Neuronal stem cell (in vitro differentiated cells): ENCODE measurements around the gene FUBP1.

Source experiments
- DNase-seq: peaks from one replicate; pipeline ENCODE4 v3.0.0-alpha.2; 2013; ENCODE audit warnings: low spot score
- H2AFZ ChIP-seq: one replicate; pipeline ENCODE4 v1.6.1; 2013; ENCODE audit warnings: mild to moderate bottlenecking, low read length, inconsistent platforms
- H2AK5ac ChIP-seq: 2 replicates; pipeline ENCODE4 v1.6.1; 2013; ENCODE audit warnings: low read depth, mild to moderate bottlenecking, inconsistent platforms, low read length, moderate library complexity, mixed read lengths
- H2BK120ac ChIP-seq: 2 replicates; pipeline ENCODE4 v1.6.1; 2013; ENCODE audit warnings: low read depth, mild to moderate bottlenecking, inconsistent platforms, low read length, moderate library complexity, mixed read lengths
- H2BK12ac ChIP-seq: one replicate; pipeline ENCODE4 v1.6.1; 2013; ENCODE audit warnings: low read length, inconsistent platforms
- H2BK15ac ChIP-seq: 2 replicates; pipeline ENCODE4 v1.6.1; 2013; ENCODE audit warnings: mild to moderate bottlenecking, low read length, inconsistent platforms, mixed read lengths
- H2BK5ac ChIP-seq: one replicate; pipeline ENCODE4 v1.6.1; 2013; ENCODE audit warnings: inconsistent platforms, mild to moderate bottlenecking, low read length, moderate library complexity
- H3K14ac ChIP-seq: one replicate; pipeline ENCODE4 v1.6.1; 2013; ENCODE audit warnings: low read length, inconsistent platforms
- H3K18ac ChIP-seq: 2 replicates; pipeline ENCODE4 v1.6.1; 2013; ENCODE audit warnings: low read length, inconsistent platforms
- H3K23ac ChIP-seq: 2 replicates; pipeline ENCODE4 v1.6.1; 2013; ENCODE audit warnings: low read depth, mild to moderate bottlenecking, mixed read lengths, low read length, inconsistent platforms; ENCODE audit not compliant: poor library complexity
- H3K27ac ChIP-seq: replicated peaks from 3 replicates; pipeline ENCODE4 v1.5.1; 2013; ENCODE audit warnings: low read length, inconsistent platforms
- H3K27me3 ChIP-seq, 3 experiments: 2 replicates each; pipeline ENCODE4 v1.6.1; 2013; ENCODE audit warnings: low read length in 3 of 3, mild to moderate bottlenecking in 2 of 3, inconsistent platforms in 1 of 3, low read depth in 1 of 3, mixed read lengths in 1 of 3, moderate library complexity in 1 of 3; ENCODE audit not compliant: control insufficient read depth in 3 of 3, insufficient read depth in 3 of 3
- H3K36me3 ChIP-seq, 2 donors: replicated peaks in 1 of 2; 2 replicates each; pipeline ENCODE4 v1.6.1; 2013; ENCODE audit warnings: low read length in 2 of 2; ENCODE audit not compliant: control insufficient read depth in 2 of 2, insufficient read depth in 2 of 2
- H3K4ac ChIP-seq: 2 replicates; pipeline ENCODE4 v1.6.1; 2013; ENCODE audit warnings: inconsistent platforms, mild to moderate bottlenecking, low read length, moderate library complexity
- H3K4me1 ChIP-seq, 2 donors: 1 replicate in 1 of 2; 2 replicates in 1 of 2; pipeline ENCODE4 v1.6.1; 2013; ENCODE audit warnings: low read length in 2 of 2, low read depth in 1 of 2; ENCODE audit not compliant: control insufficient read depth in 2 of 2, insufficient read depth in 1 of 2
- H3K4me2 ChIP-seq: one replicate; pipeline ENCODE4 v1.6.1; 2013; ENCODE audit warnings: mild to moderate bottlenecking, low read length, inconsistent platforms; ENCODE audit not compliant: insufficient read depth, poor library complexity, severe bottlenecking
- H3K4me3 ChIP-seq, 2 donors: 2 replicates each; pipeline ENCODE4 v1.5.1; 2013; ENCODE audit warnings: low read length in 2 of 2, mild to moderate bottlenecking in 2 of 2, inconsistent platforms in 1 of 2, moderate library complexity in 1 of 2
- H3K79me1 ChIP-seq: one replicate; pipeline ENCODE4 v1.6.1; 2013; ENCODE audit warnings: low read depth, mild to moderate bottlenecking, inconsistent platforms, low read length, moderate library complexity
- H3K9ac ChIP-seq: one replicate; pipeline ENCODE4 v1.6.1; 2013; ENCODE audit warnings: mild to moderate bottlenecking, low read depth, low read length, inconsistent platforms; ENCODE audit not compliant: poor library complexity
- H3K9me3 ChIP-seq, 2 donors: replicated peaks in 1 of 2; 2 replicates each; pipeline versions ENCODE3 to v1.6.1; 2013; ENCODE audit warnings: low read length in 2 of 2, mild to moderate bottlenecking in 2 of 2, inconsistent platforms in 1 of 2, low read depth in 1 of 2, mixed read lengths in 1 of 2, moderate library complexity in 1 of 2; ENCODE audit not compliant: control insufficient read depth in 2 of 2, insufficient read depth in 1 of 2
- H4K8ac ChIP-seq: one replicate; pipeline ENCODE4 v1.6.1; 2013; ENCODE audit warnings: low read depth, mild to moderate bottlenecking, inconsistent platforms, low read length, moderate library complexity
- H4K91ac ChIP-seq: one replicate; pipeline ENCODE4 v1.6.1; 2013; ENCODE audit warnings: low read length, low read depth, mild to moderate bottlenecking, inconsistent platforms; ENCODE audit not compliant: poor library complexity
- WGBS, 2 donors: extraction: QIAGEN DNeasy Blood & Tissue Kit; methylation state at CpG; one replicate each; pipeline ENCODE4 v1.1.7; 2013; ENCODE audit warnings: missing lambda C conversion rate in 2 of 2, mixed read lengths in 1 of 2; ENCODE audit not compliant: insufficient read length in 2 of 2, insufficient replicate concordance in 1 of 2; ENCODE audit errors: extremely low coverage in 2 of 2; 5-methylcytosine and 5-hydroxymethylcytosine counted together

FUBP1 gene

DNA sequence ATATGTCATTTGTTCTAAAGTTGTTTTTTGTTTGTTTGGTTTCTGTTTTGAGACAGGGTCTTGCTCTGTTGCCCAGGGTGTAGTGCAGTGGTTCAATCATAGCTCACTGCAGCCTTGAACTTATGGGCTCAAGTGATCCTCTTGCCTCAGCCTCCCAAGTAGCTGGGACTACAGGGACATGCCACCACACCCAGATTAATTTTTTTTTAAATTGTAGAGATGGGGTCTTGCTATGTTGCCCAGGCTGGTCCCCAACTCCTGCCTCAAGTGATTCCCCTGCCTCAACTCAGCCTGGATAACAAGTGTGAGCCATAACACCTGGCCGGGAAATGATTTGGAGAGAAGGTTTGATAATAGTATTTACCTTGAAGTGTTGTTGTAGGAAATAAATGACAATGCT, 72.2 kb downstream of the FUBP1 start:
- Histone ChIP-seq H3K23ac (no peak overlapping the region), H2BK15ac (no peak overlapping the region), H3K4me3 (no peak overlapping the region), H3K36me3 (no peaks in the 10 kb centered on the region), H2BK12ac (no peak overlapping the region), H3K4me2 (no peak overlapping the region), H2AK5ac (no peak overlapping the region), H4K8ac (no peak overlapping the region), H2BK5ac (no peak overlapping the region), H3K9me3 (no peaks in the 10 kb centered on the region), H3K4me1 (no peaks in the 10 kb centered on the region), H3K27ac (no peak overlapping the region), H2AFZ (no peak overlapping the region), H3K27me3 (no peaks in the 10 kb centered on the region), H2BK120ac (no peak overlapping the region), H3K4ac (no peak overlapping the region), H3K79me1 (no peaks in the 10 kb centered on the region), H3K18ac (no peak overlapping the region), H3K14ac (no peak overlapping the region), H4K91ac (no peak overlapping the region), H3K9ac (no peak overlapping the region)
- WGBS, 2 donors, result no CpG with 5 or more reads among the region's 1 CpG
- DNase-seq, result no peak

DNA sequence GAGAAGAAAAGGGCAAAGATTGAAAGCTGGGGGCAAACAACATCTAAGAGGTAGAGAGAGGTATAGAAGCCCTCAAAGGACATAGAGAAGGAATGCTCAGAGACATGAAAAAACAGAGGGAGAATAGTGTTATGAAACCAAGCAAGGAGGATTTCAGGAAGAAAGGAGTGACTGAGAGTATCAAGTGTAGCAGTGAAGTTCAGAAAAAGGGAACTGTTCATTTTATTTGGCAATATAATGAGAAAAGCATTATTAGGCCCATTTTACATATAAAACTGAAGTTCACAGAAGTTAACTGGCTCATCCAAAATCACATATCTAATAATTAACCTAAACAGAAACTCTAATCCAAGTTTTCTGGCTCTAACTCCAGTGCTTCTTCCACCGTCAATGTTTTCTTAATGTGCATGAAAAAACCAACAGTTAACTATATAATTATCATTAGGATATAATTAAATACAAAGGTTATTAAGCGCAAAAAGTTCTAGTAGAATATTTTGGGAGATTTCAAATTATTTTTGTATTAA, 72.8 kb downstream of the FUBP1 start:
- Histone ChIP-seq H3K27me3 (no peaks in the 10 kb centered on the region), H3K23ac (no peak overlapping the region), H2AFZ (no peak overlapping the region), H3K9ac (no peak overlapping the region), H3K18ac (no peak overlapping the region), H2BK5ac (no peak overlapping the region), H3K4me1 (no peaks in the 10 kb centered on the region), H4K91ac (no peak overlapping the region), H2BK15ac (no peak overlapping the region), H3K27ac (no peak overlapping the region), H3K14ac (no peak overlapping the region), H3K79me1 (no peaks in the 10 kb centered on the region), H2AK5ac (no peak overlapping the region), H3K4ac (no peak overlapping the region), H2BK12ac (no peak overlapping the region), H2BK120ac (no peak overlapping the region), H4K8ac (no peak overlapping the region), H3K36me3 (no peaks in the 10 kb centered on the region), H3K4me3 (no peak overlapping the region), H3K9me3 (no peaks in the 10 kb centered on the region), H3K4me2 (no peak overlapping the region)
- DNase-seq, result no peak
- WGBS, 2 donors, result no CpG with 5 or more reads among the region's 2 CpGs

DNA sequence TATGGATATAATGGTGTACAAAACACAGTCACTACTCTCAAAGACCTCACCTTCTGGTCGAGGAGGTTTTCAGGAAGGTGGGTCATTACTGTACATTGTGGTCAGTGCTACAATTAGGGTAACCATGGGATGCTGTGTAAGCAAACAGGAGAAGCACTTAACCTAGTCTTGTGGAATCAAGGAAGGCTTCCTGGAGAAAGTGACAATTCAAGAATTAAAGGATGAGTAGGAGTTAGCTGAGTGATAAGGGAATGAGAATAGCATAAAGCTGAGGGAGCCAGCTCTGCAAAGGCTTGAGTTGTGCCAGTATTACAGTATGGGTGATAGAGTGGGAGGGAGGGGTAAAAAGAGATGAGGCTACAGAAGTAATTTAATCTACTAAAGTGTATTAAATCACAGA, 73.3 kb downstream of the FUBP1 start:
- no peaks in the 10 kb centered on the region for H3K36me3 ChIP-seq
- no peak overlapping the region for H3K4me2 ChIP-seq
- H3K4me1 ChIP-seq, result no peaks in the 10 kb centered on the region
- H2BK120ac ChIP-seq, result no peak overlapping the region
- H3K18ac ChIP-seq, result no peak overlapping the region
- no peak overlapping the region for H2BK15ac ChIP-seq
- no peak overlapping the region for H3K14ac ChIP-seq
- H2BK5ac ChIP-seq, result no peak overlapping the region
- no peak for DNase-seq
- no peak overlapping the region for H2AK5ac ChIP-seq
- no peak overlapping the region for H3K4me3 ChIP-seq
- no peak overlapping the region for H4K8ac ChIP-seq
- H2BK12ac ChIP-seq, result no peak overlapping the region
- H2AFZ ChIP-seq, result no peak overlapping the region
- no peak overlapping the region for H3K9ac ChIP-seq
- WGBS, 2 donors, result no CpG with 5 or more reads among the region's 1 CpG
- no peak overlapping the region for H3K4ac ChIP-seq
- H3K27me3 ChIP-seq, result no peaks in the 10 kb centered on the region
- H3K23ac ChIP-seq, result no peak overlapping the region
- H3K9me3 ChIP-seq, result no peaks in the 10 kb centered on the region
- H3K79me1 ChIP-seq, result no peaks in the 10 kb centered on the region
- no peak overlapping the region for H3K27ac ChIP-seq
- H4K91ac ChIP-seq, result no peak overlapping the region

DNA sequence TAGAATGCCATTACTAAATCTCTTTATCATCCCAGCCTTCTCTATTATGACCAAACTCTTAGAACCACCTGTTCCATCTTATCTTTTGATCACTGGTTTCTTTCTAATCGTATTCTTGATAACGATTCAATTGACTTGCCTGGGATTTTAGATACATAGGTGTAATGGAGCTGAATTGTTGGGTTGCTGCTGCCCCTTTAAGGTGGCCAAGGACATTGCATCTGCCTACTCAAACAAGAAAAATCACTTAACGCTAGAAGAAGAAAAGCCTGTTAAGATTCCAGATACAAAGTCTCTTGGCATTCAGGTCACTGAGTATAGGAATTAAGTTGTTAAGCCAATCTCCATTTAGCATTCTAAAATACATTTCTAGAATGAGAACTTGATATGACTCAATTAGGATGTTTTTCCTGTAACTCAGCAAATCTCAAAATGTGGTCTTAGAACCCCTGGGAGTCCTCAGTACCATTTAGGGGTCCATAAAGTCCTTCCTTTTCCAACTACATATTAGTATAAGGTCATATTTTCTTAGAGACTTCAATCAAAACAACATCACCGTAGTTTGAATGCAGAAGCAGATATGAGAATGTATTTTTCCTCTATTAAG, 78.1 kb downstream of the FUBP1 start:
- Histone ChIP-seq H3K9me3 (no peaks in the 10 kb centered on the region), H2BK5ac (no peak overlapping the region), H2BK120ac (no peak overlapping the region), H4K8ac (no peak overlapping the region), H2BK12ac (no peak overlapping the region), H3K36me3 (no peaks in the 10 kb centered on the region), H2BK15ac (no peak overlapping the region), H2AFZ (no peak overlapping the region), H3K27ac (no peak overlapping the region), H2AK5ac (no peak overlapping the region), H3K14ac (no peak overlapping the region), H3K4me1 (no peaks in the 10 kb centered on the region), H3K4me3 (no peak overlapping the region), H3K9ac (no peak overlapping the region), H3K27me3 (no peaks in the 10 kb centered on the region), H4K91ac (no peak overlapping the region), H3K4ac (no peak overlapping the region), H3K79me1 (no peaks in the 10 kb centered on the region), H3K23ac (no peak overlapping the region), H3K18ac (no peak overlapping the region), H3K4me2 (no peak overlapping the region)
- peak; percentile 14 for DNase-seq
- no CpG with 5 or more reads among the region's 4 CpGs for WGBS, 2 donors
